ENCODE data around the gene FKBP9. TPM values are rescaled to one million over a fixed set of nuclear protein-coding genes. Genes with fewer than 3 reads are reported as not detected.
"Not testable (repeated sequence)": the region's sequence is repeated elsewhere in the genome, so short reads cannot be mapped to it uniquely, and the experiment has no call there.

Gene FKBP9
- total and polyA plus RNA-seq, 2 of the 4 experiments (the other 2 are of a cell fraction) = 126 to 191 TPM

DNA sequence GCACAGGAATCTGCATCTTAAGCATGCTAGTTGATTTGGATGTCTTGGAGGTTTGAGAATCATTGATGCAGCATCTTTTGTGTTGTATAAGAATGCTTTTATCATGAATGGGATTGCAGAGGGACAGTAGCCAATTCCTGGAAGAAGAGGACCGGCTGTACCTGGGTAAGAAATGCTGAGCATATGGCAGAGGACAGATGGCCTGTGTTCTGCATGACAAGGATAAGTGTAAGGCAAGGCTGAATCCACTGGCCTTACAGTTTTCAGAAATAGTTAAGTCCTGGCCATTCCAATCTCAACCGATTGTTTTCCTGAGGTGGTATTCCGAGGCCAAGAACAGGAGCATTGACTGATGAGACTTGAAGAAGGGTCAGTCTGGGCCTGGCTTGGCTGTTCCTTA lies 41.2 kb upstream of the FKBP9 start:
- Histone ChIP-seq H3K27me3 (ENCODE audit: control insufficient read depth, insufficient read depth, low read length) (no peaks in the 10 kb centered on the region), H2AFZ (replicated peaks; ENCODE audit: low read length, poor library complexity) (no peak overlapping the region), H4K5ac (ENCODE audit: low read depth, low read length) (no peak overlapping the region), H4K20me1 (ENCODE audit: insufficient read depth, low read length) (no peaks in the 10 kb centered on the region), H3K4ac (ENCODE audit: low read depth, low read length) (no peak overlapping the region), H2BK120ac (ENCODE audit: low read depth, low read length) (no peak overlapping the region), H3K4me1 (ENCODE audit: control insufficient read depth, insufficient read depth, low read length) (no peaks in the 10 kb centered on the region), H2AK9ac (replicated peaks; ENCODE audit: low read depth, low read length, poor library complexity) (no peak overlapping the region), H3K27ac (ENCODE audit: insufficient read depth, low read length) (no peak overlapping the region), H4K8ac (ENCODE audit: low read depth in 2 of 2, low read length in 2 of 2) (no peak overlapping the region), H3K14ac (replicated peaks; ENCODE audit: low read depth, low read length) (no peak overlapping the region), H3K56ac (ENCODE audit: extremely low read depth, insufficient read depth, low read length) (no peak overlapping the region), H3K18ac (ENCODE audit: low read depth, low read length) (no peak overlapping the region), H3K4me2 (ENCODE audit: low read depth, low read length) (no peak overlapping the region), H2BK15ac (ENCODE audit: low read depth, low read length) (no peak overlapping the region), H3K79me1 (ENCODE audit: low read depth in 1 of 2, low read length in 2 of 2) (peaks cover 2 to 3% of the 10 kb centered on the region in 2 experiments; a peak in 1 of 4 replicates), H3K23ac (ENCODE audit: low read depth, low read length) (no peak overlapping the region), H3K9me1 (ENCODE audit: insufficient read depth, low read length) (0 out of 2 replicates have a peak, but pooled peaks cover 3% of the 10 kb centered on the region), H2BK20ac (ENCODE audit: low read depth, low read length) (no peak overlapping the region), H3K4me3 (ENCODE audit: insufficient read depth, low read depth, low read length) (no peak overlapping the region), H3K9me3 (ENCODE audit: control insufficient read depth, insufficient read depth, low read length) (no peaks in the 10 kb centered on the region), H3K9ac (ENCODE audit: low read depth, low read length) (no peak overlapping the region), H2BK5ac (ENCODE audit: low read depth, low read length, poor library complexity, severe bottlenecking) (no peak overlapping the region), H4K91ac (ENCODE audit: insufficient read depth, low read depth, low read length) (no peak overlapping the region), H3K36me3 (ENCODE audit: control insufficient read depth, insufficient read depth, low read length) (peaks cover 32% of the 10 kb centered on the region), H2AK5ac (ENCODE audit: low read depth, low read length) (no peak overlapping the region)
- DNase-seq (no peak), ATAC-seq (ENCODE audit: low read depth) (no peak)
- intact Hi-C loops (cut with micrococcal nuclease) (no loop called here), dilution Hi-C loops (cut with HindIII; ENCODE audit: low sequenced_read_pairs, unreplicated experiment) (no loop called here), in situ Hi-C loops (cut with MboI; ENCODE audit: low sequenced_read_pairs) (no loop called here)
- BruUV-seq (replicated peaks) = no TSS peak
- TF ChIP-seq BHLHE40 (IDR thresholded peaks at IDR 0.05; ENCODE audit: low read depth, low read length) = no peak
- no peak for TF ChIP-seq SMC3 (IDR thresholded peaks at IDR 0.05; ENCODE audit: low read depth, low read length)
- TF ChIP-seq MAZ (IDR thresholded peaks at IDR 0.05; ENCODE audit: borderline replicate concordance, low read depth, low read length) = no peak
- TF ChIP-seq FOS (IDR thresholded peaks at IDR 0.05; ENCODE audit: low read depth, low read length) = no peak
- TF ChIP-seq NFE2L2 (IDR thresholded peaks at IDR 0.05; ENCODE audit: low read depth, low read length) = no peak
- TF ChIP-seq RCOR1 (IDR thresholded peaks at IDR 0.05; ENCODE audit: insufficient replicate concordance, low read length) = no peak
- ChIA-PET CTCF (no interaction called here), POLR2A (ENCODE audit: unreplicated experiment) (no interaction called here)
- WGBS, 2 experiments (ENCODE audit: extremely low coverage in 2 of 2, insufficient read length in 1 of 2) = 71% methylated on average over 1 of the region's 3 CpGs; no CpG with 5 or more reads in 1 of the 2 experiments

DNA sequence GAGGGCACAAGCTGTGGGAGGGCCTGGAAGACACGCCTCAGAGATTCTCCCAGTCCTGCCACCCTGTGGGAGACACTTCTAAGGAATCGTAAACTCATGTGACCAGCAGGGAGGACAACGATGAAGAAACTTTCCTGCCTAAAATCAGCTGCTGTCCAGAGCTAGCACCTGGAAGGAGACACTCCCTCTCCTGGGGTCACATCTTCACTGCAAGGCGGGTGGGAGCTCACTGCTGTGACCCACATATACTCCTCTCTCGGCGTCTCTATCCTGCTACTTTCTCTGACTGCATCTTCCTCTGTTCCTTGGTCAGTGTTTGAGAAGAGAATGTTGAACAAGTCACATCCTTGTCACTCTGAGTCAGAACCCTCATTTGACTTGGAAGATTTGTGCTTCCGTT lies 40.2 kb upstream of the FKBP9 start:
- CTCF ChIA-PET; H2BK15ac ChIP-seq (ENCODE audit: low read depth, low read length); H2BK5ac ChIP-seq (ENCODE audit: low read depth, low read length, poor library complexity, severe bottlenecking); in situ Hi-C loops (cut with MboI; ENCODE audit: low sequenced_read_pairs); H3K9me3 ChIP-seq (ENCODE audit: control insufficient read depth, insufficient read depth, low read length); H3K4me1 ChIP-seq (ENCODE audit: control insufficient read depth, insufficient read depth, low read length); H3K4ac ChIP-seq (ENCODE audit: low read depth, low read length); BruUV-seq (replicated peaks); H4K91ac ChIP-seq (ENCODE audit: insufficient read depth, low read depth, low read length); H4K5ac ChIP-seq (ENCODE audit: low read depth, low read length); H3K56ac ChIP-seq (ENCODE audit: extremely low read depth, insufficient read depth, low read length); H2AK5ac ChIP-seq (ENCODE audit: low read depth, low read length); POLR2A ChIA-PET (ENCODE audit: unreplicated experiment); DNase-seq; dilution Hi-C loops (cut with HindIII; ENCODE audit: low sequenced_read_pairs, unreplicated experiment); ATAC-seq (ENCODE audit: low read depth); H3K18ac ChIP-seq (ENCODE audit: low read depth, low read length); H4K8ac ChIP-seq (ENCODE audit: low read depth in 2 of 2, low read length in 2 of 2); intact Hi-C loops (cut with micrococcal nuclease); H2AK9ac ChIP-seq (replicated peaks; ENCODE audit: low read depth, low read length, poor library complexity); H2BK20ac ChIP-seq (ENCODE audit: low read depth, low read length); H3K4me2 ChIP-seq (ENCODE audit: low read depth, low read length); H3K27me3 ChIP-seq (ENCODE audit: control insufficient read depth, insufficient read depth, low read length); H2AFZ ChIP-seq (replicated peaks; ENCODE audit: low read length, poor library complexity); H3K9ac ChIP-seq (ENCODE audit: low read depth, low read length); H2BK120ac ChIP-seq (ENCODE audit: low read depth, low read length); H3K79me1 ChIP-seq (ENCODE audit: low read depth in 1 of 2, low read length in 2 of 2); H4K20me1 ChIP-seq (ENCODE audit: insufficient read depth, low read length); H3K27ac ChIP-seq (ENCODE audit: insufficient read depth, low read length); H3K4me3 ChIP-seq (ENCODE audit: insufficient read depth, low read depth, low read length); H3K9me1 ChIP-seq (ENCODE audit: insufficient read depth, low read length); H3K14ac ChIP-seq (replicated peaks; ENCODE audit: low read depth, low read length); H3K23ac ChIP-seq (ENCODE audit: low read depth, low read length): not testable (repeated sequence)
- peaks cover 32% of the 10 kb centered on the region for H3K36me3 ChIP-seq (ENCODE audit: control insufficient read depth, insufficient read depth, low read length)
- WGBS, 2 experiments (ENCODE audit: extremely low coverage in 2 of 2, insufficient read length in 1 of 2) = no CpG with 5 or more reads among the region's 7 CpGs
